Measurements from ENCODE around the gene TXNDC17.
A peak's percentile ranks its signal among the peaks of the same experiment; 100 is the strongest.
"Not testable (repeated sequence)": the region's sequence is repeated elsewhere in the genome, so short reads cannot be mapped to it uniquely, and the experiment has no call there.

TXNDC17 gene

DNA sequence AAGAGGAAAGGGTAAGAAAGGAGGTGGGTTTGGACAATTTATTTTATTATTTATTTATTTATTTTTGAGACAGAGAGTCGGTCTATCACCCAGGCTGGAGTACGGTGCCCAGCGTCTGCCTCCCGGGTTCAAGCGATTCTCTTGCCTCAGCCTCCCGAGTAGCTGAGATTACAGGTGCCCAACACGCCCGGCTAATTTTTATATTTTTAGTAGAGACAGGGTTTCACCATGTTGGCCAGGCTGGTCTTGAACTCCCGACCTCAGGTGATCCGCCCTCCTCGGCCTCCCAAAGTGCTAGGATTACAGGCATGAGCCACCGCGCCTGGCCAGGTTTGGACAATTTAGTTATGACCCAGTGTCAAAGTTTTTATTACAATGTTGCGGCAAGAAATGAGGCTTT lies 22.3 kb downstream of the TXNDC17 start:
- not testable (repeated sequence) for DNase-seq

DNA sequence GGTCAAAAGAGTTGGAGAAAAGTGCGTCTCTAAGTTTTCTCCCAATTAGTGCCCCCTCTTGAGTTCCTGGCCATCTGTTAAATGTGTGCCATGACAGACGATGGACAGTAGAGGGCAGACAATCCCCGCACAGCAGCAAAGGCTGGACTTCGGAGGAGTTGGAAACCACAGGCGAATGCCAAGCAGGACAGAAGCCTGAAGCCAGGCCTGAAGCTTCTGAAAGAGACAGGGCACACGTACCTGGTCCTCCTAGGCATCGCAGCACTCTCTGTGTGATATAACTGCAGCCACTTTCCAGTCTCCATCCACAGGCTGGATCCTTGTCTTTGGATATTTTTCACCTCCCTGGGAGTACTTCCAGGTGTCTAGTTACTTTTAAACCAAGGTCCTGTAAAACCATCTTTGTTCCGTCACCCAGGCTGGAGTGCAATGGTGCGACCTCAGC lies 25.2 kb downstream of the TXNDC17 start:
- peak; percentile 29 to 49 for DNase-seq

- DNase-seq = no peak
Measured at GRCh38 chr17:6666557-6666956, 25.7 kb downstream of the TXNDC17 start.

DNA sequence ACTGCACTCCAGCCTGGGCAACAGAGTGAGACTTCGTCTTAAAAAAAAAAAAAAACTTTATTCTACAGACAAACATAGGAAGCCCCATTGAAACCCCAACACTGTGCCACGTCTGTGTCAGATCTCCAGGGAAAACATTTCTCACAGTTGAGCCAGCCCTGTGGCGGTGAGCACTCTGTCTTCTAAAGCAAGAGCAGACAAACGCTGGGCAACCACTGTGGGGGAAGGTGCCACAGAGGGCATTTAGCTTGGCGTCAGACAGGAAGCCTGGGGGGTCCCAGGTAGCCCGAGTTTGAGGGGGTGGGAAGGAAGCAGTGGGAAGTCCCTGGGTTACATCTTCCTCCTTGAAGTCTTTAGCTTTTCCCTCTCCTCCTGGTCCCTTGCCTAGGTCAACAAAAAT lies 26.7 kb downstream of the TXNDC17 start:
- no peak for DNase-seq

GRCh38 chr17:6668219-6668618 lies 27.4 kb downstream of the TXNDC17 start:
- no peak for DNase-seq

DNA sequence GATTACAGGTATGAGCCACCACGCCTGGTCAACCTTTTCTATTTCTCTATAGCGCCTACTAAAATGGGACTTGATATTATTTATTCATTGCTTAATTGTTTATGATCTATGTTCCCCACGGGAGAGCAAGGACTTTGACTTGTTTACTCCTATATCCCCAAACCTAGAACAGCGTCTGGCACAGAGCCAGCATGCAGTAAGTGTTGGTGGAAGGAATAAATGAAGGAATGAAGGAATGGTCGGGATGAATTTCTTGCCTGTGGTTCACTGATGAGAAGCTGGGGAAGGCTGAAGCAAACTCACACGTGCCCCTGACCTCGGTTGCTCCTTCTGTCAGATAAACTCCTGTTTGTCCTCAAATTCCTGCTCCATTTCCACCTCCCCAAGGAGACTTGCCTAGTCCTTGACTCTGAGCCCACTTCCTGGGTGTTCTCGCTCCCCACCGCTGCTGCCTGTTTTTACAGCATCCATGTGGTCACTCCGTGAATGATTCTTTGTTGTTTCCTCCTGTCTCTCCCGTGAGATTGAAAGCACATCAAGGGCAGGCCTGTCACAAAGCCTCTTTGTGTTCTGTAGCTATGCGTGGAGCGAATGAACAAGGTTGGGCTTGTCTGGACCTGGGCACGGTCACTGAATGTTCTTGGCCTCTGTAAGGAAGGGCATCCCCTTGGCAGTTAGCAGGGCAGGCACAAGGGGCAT lies 28.0 kb downstream of the TXNDC17 start:
- no peak for DNase-seq

- no peak for DNase-seq
Measured at GRCh38 chr17:6669479-6670212, 28.8 kb downstream of the TXNDC17 start.

DNA sequence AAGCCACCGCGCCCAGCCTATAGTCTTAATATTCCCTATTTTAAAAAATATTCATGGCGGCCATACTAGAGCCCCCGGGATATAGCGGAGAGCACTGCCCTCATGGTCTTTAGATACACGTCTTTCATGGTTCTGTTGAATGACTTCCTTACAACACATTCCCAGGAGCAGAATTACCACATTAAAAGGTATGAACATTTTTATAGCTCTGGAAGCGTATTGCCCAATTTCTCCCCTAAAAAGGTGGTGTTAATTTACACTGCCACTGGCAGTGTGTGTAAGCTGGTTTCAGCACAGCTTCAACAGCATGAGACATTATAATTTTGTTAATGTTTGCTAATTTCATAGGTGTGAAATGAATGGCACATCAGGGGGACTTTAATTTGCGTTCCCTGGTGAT lies 29.7 kb downstream of the TXNDC17 start:
- no peak for DNase-seq

DNA sequence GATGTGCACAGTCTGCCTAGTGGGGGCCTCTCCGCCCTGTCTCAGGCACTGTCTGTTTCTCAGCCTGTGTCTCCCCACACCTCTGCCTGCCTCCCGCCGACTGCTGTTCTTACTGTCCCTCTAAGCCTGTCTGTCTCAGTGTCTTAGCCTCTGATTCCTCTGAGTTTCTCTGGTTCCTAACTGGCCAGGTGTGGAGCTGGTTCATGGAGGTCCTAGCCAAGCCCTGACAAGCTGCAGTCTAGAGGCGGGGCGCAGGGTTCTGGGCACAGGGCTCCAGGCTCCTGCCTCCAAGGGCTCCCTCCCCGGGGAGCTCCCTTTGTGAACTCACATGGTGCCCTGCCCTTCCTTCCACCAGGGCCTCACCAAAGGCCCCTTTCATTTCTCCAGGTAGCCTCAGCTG lies 30.1 kb downstream of the TXNDC17 start:
- no peak for DNase-seq

- no peak for DNase-seq
Measured at GRCh38 chr17:6671431-6671830, 30.6 kb downstream of the TXNDC17 start.

- no peak for DNase-seq
Measured at GRCh38 chr17:6674586-6674985, 33.7 kb downstream of the TXNDC17 start.

DNA sequence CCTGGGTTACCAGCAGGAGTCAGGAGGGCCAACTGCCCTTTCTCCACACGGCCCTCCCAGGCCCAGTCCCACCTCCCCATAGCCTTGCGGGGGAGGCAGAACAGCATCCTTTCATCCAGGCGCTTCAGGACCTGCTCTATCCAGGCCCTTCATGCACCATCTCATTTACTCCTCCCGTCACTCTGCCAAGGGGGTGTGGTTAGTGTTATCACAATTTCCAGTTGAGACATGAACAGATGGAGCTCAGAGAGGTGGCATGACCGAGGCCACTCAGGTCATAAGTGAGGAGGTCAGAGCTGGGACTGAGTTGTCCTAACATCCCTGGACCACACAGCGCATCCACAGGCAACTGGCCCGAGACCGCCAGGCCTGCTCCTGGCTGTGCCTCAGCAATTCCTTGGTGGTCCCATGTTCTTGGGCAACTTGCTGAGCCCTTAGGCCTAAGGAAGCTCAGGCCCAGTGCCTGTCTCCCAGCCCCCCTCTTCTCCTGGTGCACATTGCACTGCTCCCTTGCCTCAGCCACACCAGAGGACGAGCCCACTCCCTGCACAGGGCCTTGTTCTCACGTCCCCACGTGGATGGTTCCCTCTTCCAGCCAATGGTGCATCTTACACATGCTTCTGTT lies 34.5 kb downstream of the TXNDC17 start:
- DNase-seq = no peak

DNA sequence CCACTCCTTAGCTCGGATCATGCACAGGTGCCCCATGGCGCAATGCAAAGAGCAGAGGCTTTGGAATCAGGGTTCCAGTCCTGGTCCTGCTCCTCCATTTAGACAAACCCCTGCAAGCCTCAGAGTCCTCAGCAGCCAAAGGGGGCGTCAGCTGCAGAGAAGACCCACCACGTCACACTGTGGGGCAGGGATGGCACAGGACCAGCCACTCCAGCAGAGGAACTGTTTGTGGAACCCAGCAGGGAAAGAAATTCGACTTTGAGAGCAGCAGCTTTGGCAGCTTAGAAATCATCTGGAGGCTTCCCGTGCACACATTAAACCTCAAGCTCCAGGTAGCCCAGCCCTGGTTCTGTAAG lies 35.9 kb downstream of the TXNDC17 start:
- DNase-seq = no peak

- DNase-seq = no peak
Measured at GRCh38 chr17:6677158-6677831, 36.4 kb downstream of the TXNDC17 start.

DNA sequence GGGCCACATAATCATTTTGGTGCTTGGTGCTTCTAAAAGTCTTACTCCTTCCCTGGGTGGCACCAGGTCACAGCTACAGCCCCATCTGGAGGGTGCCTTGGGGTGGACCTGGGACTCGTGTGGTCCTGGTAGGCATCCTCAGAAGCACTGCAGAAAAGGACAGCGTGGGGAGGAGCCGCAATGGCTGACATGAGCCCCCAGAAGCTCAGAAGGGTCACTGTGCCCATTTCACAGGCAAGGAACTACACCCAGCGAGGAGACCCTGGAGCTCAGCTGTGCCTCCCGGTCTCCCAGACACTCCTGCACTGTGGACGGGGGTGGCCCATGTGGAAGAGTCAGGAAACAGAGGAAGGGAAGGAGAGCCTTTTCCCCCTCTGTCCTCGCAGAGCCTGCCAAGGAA lies 37.1 kb downstream of the TXNDC17 start:
- DNase-seq = no peak

DNA sequence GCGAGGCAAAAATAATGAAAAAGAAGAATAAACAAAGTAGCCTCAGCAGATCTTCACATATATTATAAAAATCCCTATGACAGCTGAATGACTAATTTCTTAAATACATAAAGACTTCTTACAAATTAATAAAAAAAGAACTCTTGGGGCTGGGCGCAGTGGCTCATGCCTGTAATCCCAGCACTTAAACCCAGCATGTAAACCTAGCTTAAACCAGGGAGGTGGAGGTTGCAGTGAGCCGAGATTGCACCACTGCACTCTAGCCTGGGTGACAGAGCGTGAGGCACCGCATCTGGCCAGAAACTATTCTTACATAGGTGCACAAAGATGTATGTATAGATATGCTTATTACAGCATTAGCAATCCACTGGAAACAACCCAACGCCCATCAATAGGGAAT lies 38.4 kb downstream of the TXNDC17 start:
- no peak for DNase-seq

DNA sequence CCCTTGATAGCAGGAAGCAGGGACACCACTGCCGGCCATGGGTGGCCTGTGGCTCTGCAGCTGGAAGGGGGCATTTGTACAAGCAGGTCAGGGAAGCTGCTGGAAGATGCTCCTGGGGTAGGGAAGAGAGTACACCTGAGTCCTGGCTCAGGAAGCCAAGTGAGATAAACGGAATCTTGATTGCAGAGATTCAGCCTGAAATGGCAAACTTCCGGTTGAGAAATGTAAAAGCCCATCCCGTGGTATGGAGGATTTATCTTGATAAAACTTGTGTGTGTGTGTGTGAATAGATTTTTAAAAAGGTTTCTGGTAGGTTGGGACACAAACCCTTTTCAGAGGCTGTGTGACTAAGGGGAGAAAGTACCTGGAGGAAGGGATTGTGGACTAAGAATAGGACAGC lies 40.3 kb downstream of the TXNDC17 start:
- no peak for DNase-seq

DNA sequence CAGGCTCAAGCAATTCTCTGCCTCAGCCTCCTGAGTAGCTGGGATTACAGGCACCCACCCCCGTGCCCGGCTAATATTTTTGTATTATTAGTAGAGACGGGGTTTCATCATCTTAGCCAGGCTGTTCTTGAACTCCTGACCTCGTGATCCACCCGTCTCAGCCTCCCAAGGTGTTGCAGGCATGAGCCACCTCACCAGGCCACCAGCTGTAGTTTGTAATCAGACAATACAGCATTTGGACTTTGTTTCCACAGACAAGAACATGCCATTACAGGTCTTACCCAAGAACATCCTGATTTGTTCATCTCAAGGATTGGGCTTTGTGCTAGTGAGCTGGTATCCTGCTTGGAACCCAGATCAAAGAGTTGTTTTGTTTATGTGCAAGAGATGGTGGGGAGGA lies 40.8 kb downstream of the TXNDC17 start:
- no peak for DNase-seq

GRCh38 chr17:6682339-6682738 lies 41.5 kb downstream of the TXNDC17 start:
- no peak for DNase-seq

DNA sequence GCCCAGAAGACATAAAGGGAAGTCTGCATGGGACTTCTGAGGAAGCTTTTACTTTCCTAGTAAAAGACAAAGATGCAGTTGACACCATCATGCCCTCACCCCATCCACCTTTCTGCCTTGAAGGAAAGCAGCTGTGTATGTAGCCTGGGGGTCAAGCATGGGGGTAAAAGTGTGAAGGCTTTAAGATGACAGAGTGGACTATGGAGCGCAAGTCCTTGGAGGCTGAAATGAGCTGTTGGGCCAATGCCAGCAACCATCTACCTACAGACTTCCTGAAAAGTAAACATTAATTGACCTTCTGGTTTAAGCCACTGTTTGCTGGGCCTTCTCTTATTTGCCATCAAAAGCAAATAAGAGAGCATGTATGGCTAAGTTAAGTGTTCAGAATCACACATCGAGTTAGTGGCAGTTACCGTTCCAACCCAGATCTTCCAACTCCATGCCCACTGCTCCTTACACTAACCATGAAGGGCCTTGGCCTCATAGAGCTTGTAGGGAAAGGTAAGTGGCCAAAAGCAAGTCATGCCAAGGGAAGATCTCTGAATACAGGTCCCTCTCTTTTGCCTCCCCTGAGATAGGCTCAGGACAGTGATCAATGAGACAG lies 42.3 kb downstream of the TXNDC17 start:
- no peak for DNase-seq

DNA sequence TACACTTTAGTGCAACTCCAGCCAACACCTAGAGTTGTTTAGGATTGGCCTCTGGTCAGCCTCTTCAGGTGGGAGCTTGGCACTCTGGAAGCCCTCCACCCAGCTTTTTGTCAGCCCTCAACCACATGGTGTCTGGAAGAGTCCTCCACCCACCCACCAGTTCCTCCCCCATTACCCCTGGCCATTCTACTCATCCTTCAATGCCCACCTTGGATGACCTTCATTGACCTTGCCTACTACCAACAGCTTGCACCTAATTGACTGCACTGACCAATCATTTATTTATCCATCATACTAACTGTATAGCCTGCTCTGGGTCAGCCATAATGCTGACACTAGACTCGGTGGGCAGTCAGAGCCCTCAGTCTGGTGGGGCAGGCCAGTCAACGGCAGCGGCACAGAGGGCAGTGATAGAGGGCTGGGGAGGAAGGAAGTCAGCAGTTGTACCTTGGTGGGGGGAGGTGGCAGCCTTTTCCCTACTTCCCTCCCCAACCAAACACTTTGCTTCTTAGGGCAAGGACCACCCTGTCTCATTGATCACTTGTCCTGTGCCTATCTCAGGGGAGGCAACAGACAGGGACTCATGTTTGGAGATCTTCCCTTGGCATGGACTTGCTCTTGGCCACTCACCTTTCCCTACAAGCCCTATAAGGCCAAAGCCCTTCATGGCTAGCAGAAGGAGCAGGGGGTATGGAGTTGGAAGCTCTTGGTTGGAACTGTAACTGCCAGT lies 43.0 kb downstream of the TXNDC17 start:
- no peak for DNase-seq

GRCh38 chr17:6684460-6684783 lies 43.6 kb downstream of the TXNDC17 start:
- DNase-seq = no peak
